Measurements from ENCODE around the gene ZNF518B. TPM values are rescaled to one million over a fixed set of nuclear protein-coding genes. Genes with fewer than 3 reads are reported as not detected.

Gene ZNF518B
- total RNA-seq, 1 experiment from 2014 or later = 11.5 TPM

DNA sequence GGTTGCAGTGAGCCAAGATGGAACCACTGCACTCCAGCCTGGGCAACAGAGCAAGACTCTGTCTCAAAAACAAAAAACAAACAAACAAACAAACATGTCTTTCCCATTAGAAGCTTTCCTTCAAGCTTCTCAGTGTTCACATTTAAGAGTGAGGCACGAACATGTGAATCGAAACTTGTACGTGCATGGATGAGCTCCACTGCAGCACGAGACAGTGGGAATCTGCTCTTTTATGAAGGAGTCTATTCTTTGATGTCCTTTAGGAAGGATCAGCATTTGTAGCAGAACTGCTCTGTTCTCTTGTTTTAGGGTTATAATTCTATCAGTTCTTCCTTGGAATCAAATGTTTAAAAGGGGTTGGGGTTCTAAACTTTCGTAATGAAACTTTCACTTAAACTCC, 23.4 kb upstream of the ZNF518B start:
- H4K5ac ChIP-seq (ENCODE audit: insufficient read length, low read depth, low read length) = no peak overlapping the region
- H3K23me2 ChIP-seq (ENCODE audit: insufficient read length, low read depth, low read length, poor library complexity, severe bottlenecking) = no peaks in the 10 kb centered on the region
- H3K27me3 ChIP-seq (ENCODE audit: insufficient read depth, low read length) = no peaks in the 10 kb centered on the region
- no peaks in the 10 kb centered on the region for H3K9me3 ChIP-seq (ENCODE audit: control insufficient read depth, low read depth, low read length)
- no peak overlapping the region for H2BK20ac ChIP-seq (ENCODE audit: low read depth, low read length, poor library complexity, severe bottlenecking)
- no peak overlapping the region for H3K23ac ChIP-seq (ENCODE audit: insufficient read length, low read depth, low read length)
- no peak overlapping the region for H3K18ac ChIP-seq (ENCODE audit: insufficient read length, low read depth, low read length)
- no peak overlapping the region for H2AK5ac ChIP-seq (ENCODE audit: insufficient read length, low read length)
- H3K4me1 Mint-ChIP-seq = peaks cover 4 to 7% of the 10 kb centered on the region in 2 experiments; a peak in 3 of 4 replicates
- no peaks in the 10 kb centered on the region for H4K20me1 ChIP-seq (ENCODE audit: control insufficient read depth, insufficient read depth, insufficient read length)
- H2BK12ac ChIP-seq (ENCODE audit: insufficient read length, low read depth, low read length) = no peak overlapping the region
- H2BK5ac ChIP-seq (ENCODE audit: insufficient read length, low read length) = no peak overlapping the region
- H3K4ac ChIP-seq (ENCODE audit: low read depth, low read length) = no peak overlapping the region
- no peak overlapping the region for H3K27ac Mint-ChIP-seq
- H3K4me1 ChIP-seq (ENCODE audit: insufficient read depth, low read length) = no peaks in the 10 kb centered on the region
- no peak overlapping the region for H3K9ac ChIP-seq (ENCODE audit: extremely low read depth, insufficient read length, low read length)
- no CpG with 5 or more reads among the region's 5 CpGs for WGBS (ENCODE audit: extremely low coverage, insufficient read length, low lambda C conversion rate)
- H3K56ac ChIP-seq (ENCODE audit: insufficient read length, low read depth, low read length) = no peak overlapping the region
- no peak overlapping the region for H3T11ph ChIP-seq (ENCODE audit: low read length)
- H2BK120ac ChIP-seq (ENCODE audit: low read depth, low read length, poor library complexity, severe bottlenecking) = no peak overlapping the region
- H4K8ac ChIP-seq (replicated peaks; ENCODE audit: insufficient read length, low read depth, low read length) = no peak overlapping the region
- H2AFZ ChIP-seq (ENCODE audit: low read length) = no peak overlapping the region
- no peak overlapping the region for H3K4me3 Mint-ChIP-seq
- no peaks in the 10 kb centered on the region for H3K36me3 Mint-ChIP-seq (ENCODE audit: insufficient read depth in 1 of 3, low read depth in 3 of 3)
- no peaks in the 10 kb centered on the region; a peak in 1 of 5 replicates for H3K9me3 Mint-ChIP-seq
- no peaks in the 10 kb centered on the region for H3K27me3 Mint-ChIP-seq (ENCODE audit: low read depth)
- H3K27ac ChIP-seq (ENCODE audit: insufficient read length, low read depth, low read length) = no peak overlapping the region
- DNase-seq = no peak
- H3K14ac ChIP-seq (ENCODE audit: insufficient read depth, low read length) = no peak overlapping the region
- TF ChIP-seq, protein P1, sequence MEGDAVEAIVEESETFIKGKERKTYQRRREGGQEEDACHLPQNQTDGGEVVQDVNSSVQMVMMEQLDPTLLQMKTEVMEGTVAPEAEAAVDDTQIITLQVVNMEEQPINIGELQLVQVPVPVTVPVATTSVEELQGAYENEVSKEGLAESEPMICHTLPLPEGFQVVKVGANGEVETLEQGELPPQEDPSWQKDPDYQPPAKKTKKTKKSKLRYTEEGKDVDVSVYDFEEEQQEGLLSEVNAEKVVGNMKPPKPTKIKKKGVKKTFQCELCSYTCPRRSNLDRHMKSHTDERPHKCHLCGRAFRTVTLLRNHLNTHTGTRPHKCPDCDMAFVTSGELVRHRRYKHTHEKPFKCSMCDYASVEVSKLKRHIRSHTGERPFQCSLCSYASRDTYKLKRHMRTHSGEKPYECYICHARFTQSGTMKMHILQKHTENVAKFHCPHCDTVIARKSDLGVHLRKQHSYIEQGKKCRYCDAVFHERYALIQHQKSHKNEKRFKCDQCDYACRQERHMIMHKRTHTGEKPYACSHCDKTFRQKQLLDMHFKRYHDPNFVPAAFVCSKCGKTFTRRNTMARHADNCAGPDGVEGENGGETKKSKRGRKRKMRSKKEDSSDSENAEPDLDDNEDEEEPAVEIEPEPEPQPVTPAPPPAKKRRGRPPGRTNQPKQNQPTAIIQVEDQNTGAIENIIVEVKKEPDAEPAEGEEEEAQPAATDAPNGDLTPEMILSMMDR (conservative IDR thresholded peaks at IDR 0.05) = no peak
- no peak overlapping the region for H3K4me2 ChIP-seq (ENCODE audit: insufficient read depth, insufficient read length, low read length)
- H2BK15ac ChIP-seq (ENCODE audit: low read depth, low read length) = no peak overlapping the region
- no peaks in the 10 kb centered on the region for H3K79me2 ChIP-seq (ENCODE audit: insufficient read depth, low read length)
- no peak overlapping the region for H4K91ac ChIP-seq (ENCODE audit: insufficient read length, low read depth, low read length)
- H3K79me1 ChIP-seq (ENCODE audit: insufficient read depth, low read depth, low read length, poor library complexity, severe bottlenecking) = no peaks in the 10 kb centered on the region

All from H9 (cell line).